ENCODE data around the gene CBLC.

- TF ChIP-seq POLR2A (IDR thresholded peaks at IDR 0.05) (no peak), CTCF (IDR thresholded peaks at IDR 0.05) (no peak), EP300 (IDR thresholded peaks at IDR 0.05) (no peak), POLR2AphosphoS5 (IDR thresholded peaks at IDR 0.05) (no peak)
Observed at GRCh38 chr19:44749994-44750393, 27.7 kb upstream of the CBLC start.
